D341Med (cell line): ENCODE measurements around the gene OLFML2B.

Experiments used
- DNase-seq: peaks from one replicate; pipeline ENCODE4 v3.0.0; 2012; ENCODE audit warnings: low spot score

The OLFML2B gene

DNA sequence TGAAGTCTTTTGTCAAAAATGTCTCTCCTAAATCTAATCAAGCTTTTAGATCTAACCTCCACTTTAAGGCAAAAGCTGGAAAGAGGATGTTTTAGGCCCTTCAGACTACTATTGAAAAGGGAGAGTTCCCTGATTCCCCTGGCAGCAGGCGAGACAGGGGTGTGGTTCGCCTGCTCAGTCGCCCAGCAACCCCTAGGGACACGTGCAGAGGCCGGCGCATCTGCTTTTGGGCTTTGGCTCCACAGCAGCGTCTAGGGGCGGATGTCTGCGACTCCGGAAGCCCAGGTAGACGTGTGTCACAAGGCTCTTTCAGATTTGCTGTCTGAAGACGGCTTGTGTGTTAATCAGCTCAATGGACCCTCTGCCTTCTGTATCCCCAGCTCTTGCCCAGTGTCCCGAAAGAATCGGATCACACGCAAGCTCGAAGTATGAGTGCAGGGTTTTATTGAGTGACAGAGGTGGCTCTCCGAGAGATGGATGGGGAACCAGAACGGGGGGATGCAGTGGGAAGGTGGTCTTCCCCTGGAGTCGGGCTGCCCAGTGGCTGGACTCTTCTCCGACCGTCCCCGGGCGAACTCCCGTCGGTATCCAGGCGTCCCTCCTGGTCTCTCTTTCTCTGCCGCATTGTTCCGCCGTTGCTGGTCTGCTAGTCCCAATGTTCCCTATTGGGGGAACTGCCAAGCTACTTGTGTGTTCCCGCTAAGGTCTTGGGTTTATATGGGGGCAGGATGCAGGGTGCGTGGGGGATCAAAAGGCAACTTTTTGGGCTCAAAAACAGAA, 45.5 kb downstream of the OLFML2B start:
- peak; percentile 69 for DNase-seq

DNA sequence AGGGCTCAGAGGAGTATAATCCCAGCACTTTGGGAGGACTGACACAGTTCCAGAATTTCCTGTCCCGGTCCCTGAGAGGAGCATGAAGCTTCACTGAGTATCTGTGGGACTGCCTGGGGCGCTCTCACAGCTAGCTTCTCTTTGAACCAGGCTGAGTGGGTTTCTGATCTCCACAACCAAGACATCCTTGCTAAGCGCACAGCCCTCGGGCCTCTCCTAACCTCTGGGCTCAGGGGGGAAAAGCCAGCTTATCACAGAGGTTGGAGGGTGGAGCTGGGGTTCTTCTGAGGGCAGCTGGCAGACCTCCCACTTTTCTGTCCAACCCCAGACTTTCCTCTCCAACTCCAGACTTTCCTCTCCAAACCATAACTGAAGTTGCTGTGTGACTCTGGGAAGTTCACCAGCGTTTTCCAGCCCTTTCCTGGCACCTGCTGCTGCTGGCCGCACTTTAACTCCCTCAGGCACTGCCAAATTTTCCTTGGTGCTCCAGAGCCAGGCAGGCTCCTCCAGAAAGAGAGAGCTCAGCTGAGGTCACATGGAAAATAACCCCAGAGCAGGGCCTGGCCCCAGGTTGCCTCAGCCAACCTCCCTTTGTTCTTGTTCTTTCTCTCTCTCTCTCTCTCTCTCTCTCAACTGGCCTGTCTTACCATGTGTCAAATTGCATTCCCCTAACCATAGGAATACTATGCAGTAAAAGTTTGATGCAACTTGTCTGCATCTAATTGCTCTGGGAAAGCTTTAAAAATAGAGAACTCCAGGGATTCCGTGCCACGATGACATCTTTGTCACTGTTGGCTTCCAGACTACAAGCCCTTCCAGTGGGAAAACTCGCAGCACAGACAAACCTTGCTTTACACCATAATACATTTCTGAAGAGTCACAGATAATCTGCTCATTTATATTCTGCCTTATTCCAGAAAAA, 49.5 kb downstream of the OLFML2B start:
- no peak for DNase-seq

DNA sequence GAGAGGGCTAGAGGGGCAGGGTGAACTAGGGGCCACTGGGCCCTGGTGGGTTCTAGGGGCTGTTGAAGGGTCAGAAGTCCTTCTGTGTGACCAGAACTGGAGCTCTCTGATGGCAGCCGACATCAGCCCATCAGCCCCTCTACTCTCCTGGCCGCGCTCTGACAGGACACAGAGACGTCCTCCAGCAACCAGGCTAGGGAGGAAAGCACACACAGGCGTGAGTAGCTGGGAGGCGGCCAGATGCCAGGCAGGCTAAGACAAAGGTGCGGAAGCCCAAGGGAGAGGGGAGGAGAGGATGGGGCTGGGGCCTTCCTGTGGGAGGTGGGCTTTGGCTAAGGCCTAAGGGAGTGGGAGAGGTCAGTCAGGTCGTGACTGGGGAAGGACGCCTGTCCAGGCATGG, 50.8 kb downstream of the OLFML2B start:
- no peak for DNase-seq

DNA sequence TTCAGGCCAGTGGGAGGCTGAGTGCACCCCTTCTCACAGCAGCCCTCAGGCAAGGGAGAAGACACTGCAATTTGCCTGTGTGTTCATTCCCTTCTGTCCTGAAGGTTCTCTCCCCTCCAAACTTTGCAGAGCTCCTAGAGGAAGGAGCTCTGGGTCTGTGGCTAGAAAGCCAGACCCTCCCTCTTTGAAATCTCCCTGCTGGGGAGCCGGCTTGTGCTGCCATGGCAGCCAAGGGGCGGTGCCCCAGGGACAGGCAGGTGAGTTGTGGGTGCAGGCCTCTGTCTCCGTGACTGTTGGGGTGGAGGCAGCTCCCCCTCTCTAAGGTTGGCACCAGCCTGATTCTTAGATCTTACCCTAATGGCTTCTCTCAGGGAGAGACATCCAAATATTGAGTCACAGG, 53.0 kb downstream of the OLFML2B start:
- no peak for DNase-seq

DNA sequence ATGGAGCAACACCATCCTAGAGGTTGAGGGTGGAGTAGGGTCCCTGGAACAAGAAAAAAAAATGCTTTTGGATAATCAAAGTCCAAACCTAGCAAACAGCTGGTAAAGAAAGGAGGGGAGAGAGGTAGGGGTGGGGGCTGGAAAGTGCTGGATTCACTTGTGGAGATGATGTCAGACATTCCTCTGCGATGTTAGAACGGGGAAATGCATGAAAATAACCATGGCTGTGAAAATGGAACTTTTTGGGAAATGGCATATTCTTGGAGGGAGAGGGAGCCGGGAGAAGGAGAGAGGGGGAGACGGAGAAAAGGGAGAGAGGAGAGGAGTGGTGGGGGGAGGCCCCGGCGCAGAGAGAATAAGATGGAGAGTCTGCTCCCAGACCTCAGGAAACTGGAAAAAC, 53.6 kb downstream of the OLFML2B start:
- no peak for DNase-seq

DNA sequence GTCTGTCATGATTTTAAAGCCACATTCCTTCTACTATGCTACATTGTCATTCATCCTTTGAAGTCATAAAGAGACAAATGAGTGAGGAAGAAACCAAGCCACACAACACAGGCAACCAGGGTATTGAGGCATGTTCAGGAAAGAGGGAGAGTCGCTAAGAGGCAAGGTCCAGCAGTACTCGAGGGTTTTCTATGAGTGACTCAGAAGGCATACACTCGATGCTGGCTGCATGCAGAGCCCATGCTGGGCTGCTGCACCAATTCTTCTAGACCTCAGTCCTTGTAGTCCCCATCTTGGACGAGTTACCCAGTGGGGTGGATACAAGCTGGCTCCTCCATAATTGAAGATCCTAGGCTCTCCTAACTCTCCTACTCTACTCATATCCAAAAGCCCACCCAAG, 57.6 kb downstream of the OLFML2B start:
- DNase-seq = no peak

DNA sequence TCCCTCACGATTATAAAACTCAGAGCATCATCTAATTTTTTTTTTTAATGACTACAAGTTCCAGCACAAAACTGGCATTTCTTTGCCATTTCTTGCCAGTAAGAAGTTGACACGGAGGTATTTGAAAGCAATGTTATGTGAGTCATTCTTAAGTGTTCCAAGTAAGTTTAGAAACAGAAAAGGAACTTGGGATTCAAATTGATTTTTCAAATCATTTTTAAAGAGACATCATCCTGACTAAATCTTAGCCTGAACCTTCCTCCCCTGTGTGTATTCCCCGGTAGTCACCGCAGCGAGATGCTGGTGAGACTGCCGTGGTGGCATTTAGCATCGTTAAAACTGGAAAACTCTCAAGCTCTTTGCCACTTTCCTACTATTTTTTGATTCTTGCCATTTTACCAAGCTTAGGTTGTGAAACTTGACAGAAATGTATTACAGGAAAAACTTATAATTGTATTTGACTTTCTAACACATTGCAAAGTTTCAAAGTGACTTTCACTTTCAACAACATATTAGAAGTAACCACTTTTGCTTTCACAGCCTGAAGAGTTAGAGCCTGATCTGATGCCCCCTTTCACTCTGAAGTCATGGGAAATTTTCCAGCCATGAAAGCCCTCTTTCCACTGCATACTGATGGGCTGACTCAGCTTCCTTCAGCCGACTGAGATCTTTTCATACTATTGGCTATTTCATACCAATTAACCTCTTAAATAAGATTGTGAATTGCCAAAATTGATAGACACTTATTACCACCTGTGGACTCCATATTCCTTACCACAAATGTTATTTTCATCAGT, 61.4 kb downstream of the OLFML2B start:
- no peak for DNase-seq

DNA sequence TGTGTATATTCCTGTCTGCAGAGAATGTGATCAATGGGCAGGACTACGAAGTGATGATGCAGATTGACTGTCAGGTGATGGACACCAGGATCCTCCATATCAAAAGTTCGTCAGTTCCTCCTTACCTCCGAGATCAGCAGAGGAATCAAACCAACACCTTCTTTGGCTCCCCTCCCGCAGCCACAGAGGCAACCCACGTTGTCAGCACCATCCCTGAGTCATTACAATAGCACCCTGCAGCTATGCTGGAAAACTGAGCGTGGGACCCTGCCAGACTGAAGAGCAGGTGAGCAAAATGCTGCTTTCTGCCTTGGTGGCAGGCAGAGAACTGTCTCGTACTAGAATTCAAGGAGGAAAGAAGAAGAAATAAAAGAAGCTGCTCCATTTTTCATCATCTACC, 65.2 kb downstream of the OLFML2B start:
- no peak for DNase-seq

DNA sequence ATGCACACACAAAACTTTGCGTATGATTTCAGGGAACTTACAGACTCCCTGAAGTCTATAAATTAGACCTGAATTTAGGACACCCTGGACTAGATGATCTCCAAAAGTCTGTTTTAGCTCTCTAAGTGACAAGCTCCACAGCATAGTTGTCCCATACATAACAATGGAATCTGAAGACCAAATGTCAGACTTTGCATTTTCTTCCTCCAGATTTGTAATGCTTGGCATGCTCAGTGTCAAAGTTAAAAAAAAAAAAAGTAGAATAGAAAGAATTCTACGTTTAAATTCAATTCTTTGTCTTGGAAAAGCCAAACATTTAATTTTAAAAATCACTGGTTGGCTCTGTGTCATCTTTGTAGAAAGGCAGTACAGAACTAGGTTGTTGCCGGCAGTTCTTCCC, 66.7 kb downstream of the OLFML2B start:
- DNase-seq = no peak

DNA sequence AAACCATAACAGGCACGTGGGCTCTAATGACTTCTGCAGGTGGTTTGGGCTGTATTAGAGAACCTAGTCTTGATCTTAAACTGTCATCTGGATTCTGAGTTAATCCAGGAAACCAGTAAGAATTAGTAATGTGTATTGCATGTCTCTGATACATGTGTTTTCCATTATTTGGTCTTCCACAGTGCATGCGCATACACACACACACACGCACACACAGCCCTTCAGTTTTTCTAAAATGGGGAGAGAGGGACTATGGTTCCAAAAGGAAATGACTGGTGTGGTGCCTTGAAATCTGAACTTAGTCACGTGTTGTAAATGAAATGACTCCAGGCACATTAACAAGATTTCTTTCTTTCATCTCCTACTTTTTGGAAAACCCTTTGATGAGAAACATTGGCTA, 67.6 kb downstream of the OLFML2B start:
- no peak for DNase-seq

DNA sequence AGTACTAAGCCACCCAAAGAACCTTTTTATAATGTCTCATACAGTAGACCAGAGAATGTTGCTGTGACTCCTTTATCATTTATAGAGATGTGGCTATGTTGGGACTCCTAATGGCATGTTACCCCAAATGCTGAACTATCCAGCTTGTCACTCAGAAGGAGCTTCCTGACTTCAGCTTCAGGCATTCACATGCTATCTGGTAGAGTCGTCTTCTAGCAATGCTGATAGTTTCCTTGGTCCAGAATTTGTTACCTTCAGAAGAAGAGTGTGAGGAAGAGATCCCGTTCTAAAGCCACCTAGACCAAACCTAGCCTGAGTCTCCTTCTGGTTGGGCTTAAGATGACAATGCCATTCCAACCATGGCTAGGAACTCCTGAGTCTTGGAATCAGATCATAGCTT, 68.1 kb downstream of the OLFML2B start:
- DNase-seq = no peak

DNA sequence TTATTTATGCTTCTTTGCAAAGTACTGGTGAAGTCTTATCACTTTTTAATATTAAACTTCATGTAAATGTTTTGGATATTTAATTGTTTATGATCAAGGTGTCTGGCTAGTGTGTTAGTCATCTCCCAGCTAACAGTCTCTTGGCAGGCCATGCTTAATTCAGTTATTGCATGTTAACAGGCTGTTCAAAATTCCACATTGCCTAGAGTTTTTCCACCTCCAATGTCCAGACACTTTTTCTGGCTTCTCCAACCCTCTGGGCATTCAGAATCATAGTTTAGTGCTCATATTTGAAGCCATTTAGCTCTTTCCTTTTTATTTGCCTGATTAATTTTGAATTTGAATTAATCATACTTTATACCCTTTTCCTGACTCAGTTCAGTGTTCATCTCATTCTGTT, 69.2 kb downstream of the OLFML2B start:
- DNase-seq = no peak

DNA sequence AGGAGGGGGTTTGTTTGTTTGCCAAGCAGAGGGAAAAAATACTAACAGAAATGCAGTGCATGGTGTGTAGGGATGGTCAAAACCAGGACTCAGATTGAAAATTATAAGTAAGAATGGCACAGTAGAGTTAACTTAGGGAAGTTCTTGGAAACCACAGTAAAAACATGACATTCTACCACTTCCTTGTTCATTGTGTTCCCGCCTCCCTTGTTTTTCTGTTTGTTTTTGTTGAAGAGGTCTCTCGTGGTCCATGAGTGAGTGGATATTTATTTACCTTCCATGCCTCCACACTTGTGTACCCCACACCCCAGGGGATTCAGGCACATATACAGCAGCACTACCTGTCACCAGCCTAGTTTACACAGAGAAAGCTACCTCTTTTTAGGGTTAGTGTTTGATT, 69.6 kb downstream of the OLFML2B start:
- DNase-seq = no peak

DNA sequence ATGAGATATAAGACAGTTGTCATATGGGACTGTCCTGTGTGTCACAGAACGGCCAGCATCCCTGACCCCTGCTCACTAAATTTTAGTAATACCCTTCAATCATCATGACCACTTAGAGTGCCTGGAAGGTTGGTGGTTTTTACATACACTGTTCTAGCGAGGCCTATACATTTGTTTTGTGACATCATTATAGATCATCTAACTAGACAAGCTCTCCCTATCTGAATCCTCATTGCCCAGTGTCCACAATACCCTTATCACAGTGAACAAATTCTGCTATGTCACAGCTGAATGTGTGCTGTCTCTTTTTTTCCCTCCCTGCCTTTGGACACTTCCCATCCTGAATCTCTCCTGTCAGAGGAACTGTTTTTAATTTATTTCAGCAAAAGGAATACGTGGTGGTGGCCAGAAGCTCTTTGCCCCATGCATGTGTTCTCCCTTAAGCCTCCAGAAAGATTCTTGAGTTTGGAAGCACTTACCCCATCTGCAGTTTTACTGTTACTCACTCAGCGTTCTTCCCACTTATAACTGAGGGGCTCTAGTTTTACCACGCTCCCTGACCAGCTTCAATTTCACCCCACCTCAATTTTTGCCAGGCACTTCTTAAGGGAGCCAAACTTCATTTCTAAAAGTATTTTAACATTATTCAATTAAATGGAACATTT, 70.3 kb downstream of the OLFML2B start:
- no peak for DNase-seq

DNA sequence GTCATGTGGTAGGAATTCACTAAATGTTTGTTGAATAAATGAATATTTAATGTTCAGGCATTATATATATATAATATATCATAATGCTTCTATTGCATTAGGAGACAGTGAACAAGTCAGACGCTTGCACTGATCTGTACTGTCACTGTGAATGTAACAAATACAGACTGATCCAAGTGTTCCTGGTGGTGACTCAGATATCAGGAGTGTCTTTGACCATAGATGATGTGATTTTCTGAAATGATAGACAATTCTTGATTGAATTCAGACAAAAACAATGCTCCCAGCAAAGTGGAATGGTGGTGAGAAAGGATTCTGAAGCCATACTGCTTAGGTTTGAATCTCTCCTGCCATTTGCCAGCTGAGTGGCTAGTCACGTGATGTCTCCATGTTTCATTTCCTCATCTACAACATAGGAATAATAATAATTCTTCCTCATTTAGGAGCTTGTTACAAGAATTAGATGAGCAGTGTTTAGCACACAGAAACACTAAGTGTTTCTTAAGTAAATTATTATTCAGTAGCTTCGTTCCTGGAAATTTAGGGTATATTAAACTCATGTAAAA, 71.0 kb downstream of the OLFML2B start:
- DNase-seq = no peak

DNA sequence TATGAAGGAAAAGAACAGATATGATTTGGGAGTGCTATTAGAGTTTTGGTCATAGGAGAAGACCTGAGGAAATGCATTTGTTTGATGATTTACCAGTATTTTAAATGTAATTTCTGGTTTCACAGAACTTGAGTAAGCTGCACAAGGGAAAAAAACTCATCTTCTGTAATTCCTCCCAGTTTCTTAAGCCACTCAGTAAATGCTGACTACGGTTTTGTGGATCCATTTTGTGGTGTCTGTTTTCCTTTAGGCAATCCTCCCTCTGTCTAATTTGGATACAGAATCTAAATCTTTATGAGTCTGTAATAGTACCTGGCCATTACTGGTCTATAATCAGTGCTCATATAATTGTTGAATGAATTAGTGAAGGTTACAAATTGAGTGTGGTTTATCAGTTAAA, 72.0 kb downstream of the OLFML2B start:
- no peak for DNase-seq

DNA sequence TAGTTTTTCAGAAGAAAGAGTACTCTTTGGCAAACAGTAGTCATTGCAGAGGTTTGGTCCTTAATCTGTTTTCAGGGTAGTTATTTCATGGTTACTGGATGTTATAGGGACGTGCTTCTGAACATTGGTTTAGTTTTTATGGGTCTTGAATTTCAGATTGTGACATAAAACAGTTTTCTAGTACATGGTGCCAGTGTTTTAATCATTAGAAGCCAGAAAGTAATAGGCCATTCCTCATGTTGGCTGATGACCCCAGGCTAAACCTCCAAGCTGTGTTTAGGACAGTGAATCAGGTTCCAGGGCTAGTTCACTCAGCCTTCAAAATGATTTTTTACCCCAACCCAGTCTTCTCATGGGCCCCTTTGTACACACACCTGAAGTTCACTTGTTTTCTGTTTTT, 73.3 kb downstream of the OLFML2B start:
- no peak for DNase-seq

DNA sequence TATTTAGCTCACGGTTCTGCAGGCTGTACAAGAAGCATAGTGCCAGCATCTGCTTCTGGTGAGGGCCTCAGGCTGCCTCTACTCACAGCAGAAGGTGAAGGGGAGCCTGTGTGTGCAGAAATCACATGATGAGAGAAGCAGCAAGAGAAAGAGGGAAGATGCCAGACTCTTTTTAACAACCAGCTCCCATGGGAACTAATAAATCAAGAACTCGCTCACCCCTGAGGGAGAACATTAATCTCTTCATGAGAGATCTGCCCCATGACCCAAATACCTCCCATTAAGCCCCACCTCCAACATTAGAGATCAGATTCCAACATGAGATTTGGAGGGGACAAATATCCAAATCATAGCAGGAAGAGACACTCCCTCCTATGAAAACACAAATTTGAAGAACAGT, 74.1 kb downstream of the OLFML2B start:
- no peak for DNase-seq

DNA sequence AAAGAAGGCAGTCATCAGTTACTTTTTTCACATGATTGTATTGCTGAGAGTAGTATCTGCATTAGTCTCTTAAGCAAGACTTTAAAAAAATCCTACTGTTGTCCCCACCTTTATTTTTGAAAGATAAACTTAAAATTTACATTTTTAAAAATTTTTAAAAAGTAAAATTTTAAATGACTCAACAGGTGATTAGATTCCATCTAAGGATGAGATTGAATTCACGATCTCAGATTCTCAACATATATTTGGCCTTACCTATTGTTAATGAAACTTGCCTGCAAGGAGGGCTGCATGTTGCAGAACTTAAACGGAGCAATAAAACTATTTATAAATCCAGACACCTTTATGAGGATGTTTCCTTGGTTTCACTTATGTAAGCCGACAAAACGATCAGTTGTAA, 75.2 kb downstream of the OLFML2B start:
- no peak for DNase-seq

DNA sequence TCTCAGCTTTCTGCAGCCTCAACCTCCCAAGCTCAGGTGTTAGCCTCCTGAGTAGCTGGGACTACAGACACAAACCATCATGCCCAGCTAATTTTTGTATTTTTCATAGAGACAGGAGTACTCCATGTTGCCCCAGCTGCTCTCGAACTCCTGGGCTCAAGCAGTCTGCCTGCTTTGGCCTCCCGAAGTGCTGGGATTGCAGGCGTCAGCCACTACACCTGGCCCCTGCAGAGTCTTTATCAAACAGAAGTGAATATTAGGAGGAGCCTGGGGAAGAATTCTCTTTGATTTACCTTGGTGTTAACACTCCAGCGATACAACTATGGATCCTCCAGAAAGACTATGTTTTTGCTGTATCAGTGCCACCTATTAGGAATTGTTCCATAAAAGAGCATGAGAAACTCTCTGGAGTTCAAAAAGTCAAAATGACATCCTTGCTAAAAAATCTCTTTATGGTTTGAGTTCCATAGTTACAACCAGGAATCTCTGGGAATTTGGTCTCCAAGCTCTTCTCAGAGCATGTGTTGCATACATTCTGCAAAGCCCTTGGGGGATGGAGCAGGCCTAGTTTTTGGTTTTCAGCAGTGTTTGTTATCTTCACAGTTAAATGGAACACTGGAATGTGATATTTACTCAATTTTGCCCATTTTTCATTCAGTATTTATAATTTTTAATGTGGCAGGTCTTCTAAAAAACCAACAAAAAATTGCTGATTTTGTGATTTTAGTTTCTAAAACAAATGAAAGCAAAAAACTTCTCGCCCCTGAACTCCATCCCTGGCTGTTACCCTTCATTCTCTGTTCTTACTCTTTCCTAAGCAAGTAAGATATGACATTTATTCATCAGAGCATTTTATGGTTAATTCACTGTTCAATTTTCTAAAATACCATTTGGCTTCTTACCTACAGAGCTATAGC, 77.3 kb downstream of the OLFML2B start:
- DNase-seq = no peak
